ENCODE results near the gene ATP9A. TPM values are rescaled to one million over a fixed set of nuclear protein-coding genes. Genes with fewer than 3 reads are reported as not detected.

The ATP9A gene
- total and polyA plus RNA-seq, 2 of the 8 experiments (the other 6 are each of a cell fraction or from before 2014, with no cell fraction given) = 5.0 to 6.4 TPM

- no peak for TF ChIP-seq USF2 (IDR thresholded peaks at IDR 0.05; ENCODE audit: low read length)
- TF ChIP-seq KDM5A (IDR thresholded peaks at IDR 0.05; ENCODE audit: low read length) = no peak
- no peak for TF ChIP-seq FOSL1 (IDR thresholded peaks at IDR 0.05; ENCODE audit: insufficient read depth, low read depth, low read length)
- TF ChIP-seq SIX5 (IDR thresholded peaks at IDR 0.05; ENCODE audit: low read depth, low read length) = no peak
- TF ChIP-seq, protein P1, sequence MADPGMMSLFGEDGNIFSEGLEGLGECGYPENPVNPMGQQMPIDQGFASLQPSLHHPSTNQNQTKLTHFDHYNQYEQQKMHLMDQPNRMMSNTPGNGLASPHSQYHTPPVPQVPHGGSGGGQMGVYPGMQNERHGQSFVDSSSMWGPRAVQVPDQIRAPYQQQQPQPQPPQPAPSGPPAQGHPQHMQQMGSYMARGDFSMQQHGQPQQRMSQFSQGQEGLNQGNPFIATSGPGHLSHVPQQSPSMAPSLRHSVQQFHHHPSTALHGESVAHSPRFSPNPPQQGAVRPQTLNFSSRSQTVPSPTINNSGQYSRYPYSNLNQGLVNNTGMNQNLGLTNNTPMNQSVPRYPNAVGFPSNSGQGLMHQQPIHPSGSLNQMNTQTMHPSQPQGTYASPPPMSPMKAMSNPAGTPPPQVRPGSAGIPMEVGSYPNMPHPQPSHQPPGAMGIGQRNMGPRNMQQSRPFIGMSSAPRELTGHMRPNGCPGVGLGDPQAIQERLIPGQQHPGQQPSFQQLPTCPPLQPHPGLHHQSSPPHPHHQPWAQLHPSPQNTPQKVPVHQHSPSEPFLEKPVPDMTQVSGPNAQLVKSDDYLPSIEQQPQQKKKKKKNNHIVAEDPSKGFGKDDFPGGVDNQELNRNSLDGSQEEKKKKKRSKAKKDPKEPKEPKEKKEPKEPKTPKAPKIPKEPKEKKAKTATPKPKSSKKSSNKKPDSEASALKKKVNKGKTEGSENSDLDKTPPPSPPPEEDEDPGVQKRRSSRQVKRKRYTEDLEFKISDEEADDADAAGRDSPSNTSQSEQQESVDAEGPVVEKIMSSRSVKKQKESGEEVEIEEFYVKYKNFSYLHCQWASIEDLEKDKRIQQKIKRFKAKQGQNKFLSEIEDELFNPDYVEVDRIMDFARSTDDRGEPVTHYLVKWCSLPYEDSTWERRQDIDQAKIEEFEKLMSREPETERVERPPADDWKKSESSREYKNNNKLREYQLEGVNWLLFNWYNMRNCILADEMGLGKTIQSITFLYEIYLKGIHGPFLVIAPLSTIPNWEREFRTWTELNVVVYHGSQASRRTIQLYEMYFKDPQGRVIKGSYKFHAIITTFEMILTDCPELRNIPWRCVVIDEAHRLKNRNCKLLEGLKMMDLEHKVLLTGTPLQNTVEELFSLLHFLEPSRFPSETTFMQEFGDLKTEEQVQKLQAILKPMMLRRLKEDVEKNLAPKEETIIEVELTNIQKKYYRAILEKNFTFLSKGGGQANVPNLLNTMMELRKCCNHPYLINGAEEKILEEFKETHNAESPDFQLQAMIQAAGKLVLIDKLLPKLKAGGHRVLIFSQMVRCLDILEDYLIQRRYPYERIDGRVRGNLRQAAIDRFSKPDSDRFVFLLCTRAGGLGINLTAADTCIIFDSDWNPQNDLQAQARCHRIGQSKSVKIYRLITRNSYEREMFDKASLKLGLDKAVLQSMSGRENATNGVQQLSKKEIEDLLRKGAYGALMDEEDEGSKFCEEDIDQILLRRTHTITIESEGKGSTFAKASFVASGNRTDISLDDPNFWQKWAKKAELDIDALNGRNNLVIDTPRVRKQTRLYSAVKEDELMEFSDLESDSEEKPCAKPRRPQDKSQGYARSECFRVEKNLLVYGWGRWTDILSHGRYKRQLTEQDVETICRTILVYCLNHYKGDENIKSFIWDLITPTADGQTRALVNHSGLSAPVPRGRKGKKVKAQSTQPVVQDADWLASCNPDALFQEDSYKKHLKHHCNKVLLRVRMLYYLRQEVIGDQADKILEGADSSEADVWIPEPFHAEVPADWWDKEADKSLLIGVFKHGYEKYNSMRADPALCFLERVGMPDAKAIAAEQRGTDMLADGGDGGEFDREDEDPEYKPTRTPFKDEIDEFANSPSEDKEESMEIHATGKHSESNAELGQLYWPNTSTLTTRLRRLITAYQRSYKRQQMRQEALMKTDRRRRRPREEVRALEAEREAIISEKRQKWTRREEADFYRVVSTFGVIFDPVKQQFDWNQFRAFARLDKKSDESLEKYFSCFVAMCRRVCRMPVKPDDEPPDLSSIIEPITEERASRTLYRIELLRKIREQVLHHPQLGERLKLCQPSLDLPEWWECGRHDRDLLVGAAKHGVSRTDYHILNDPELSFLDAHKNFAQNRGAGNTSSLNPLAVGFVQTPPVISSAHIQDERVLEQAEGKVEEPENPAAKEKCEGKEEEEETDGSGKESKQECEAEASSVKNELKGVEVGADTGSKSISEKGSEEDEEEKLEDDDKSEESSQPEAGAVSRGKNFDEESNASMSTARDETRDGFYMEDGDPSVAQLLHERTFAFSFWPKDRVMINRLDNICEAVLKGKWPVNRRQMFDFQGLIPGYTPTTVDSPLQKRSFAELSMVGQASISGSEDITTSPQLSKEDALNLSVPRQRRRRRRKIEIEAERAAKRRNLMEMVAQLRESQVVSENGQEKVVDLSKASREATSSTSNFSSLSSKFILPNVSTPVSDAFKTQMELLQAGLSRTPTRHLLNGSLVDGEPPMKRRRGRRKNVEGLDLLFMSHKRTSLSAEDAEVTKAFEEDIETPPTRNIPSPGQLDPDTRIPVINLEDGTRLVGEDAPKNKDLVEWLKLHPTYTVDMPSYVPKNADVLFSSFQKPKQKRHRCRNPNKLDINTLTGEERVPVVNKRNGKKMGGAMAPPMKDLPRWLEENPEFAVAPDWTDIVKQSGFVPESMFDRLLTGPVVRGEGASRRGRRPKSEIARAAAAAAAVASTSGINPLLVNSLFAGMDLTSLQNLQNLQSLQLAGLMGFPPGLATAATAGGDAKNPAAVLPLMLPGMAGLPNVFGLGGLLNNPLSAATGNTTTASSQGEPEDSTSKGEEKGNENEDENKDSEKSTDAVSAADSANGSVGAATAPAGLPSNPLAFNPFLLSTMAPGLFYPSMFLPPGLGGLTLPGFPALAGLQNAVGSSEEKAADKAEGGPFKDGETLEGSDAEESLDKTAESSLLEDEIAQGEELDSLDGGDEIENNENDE (IDR thresholded peaks at IDR 0.05; ENCODE audit: insufficient replicate concordance, low read length) = no peak
Measured at GRCh38 chr20:51679254-51679921, 88.8 kb downstream of the ATP9A start (continued).

Measured in H1 (cell line).